Activated T-cell treated with anti-CD3 and anti-CD28 coated beads, Interleukin-2, amount 50 U/mL, for 48 hours (primary cell): Measurements from ENCODE around the gene GABPB1.

Source experiments
- DNase-seq, 2 experiments: peaks; one replicate each; pipeline ENCODE4 v3.0.0-alpha.2; 2020

The GABPB1 gene

DNA sequence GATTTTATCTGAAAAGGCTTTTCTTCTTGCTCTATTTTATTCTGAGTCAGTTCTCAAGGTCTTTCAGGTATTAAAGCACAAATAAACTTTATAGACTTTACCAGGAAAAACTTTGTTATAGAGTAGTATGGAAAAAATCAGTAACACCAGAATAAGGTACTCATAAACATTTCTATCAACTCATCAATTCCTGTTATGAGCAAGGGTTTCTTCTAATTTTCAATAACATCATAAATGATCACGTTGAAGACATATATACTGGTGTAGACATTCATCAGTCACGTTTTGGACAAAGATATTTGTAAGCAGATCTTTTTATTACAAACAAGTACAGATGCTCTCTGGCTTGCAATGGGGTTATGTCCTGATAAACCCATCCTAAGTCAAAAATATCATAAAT, 79.9 kb downstream of the GABPB1 start:
- no peak for DNase-seq

DNA sequence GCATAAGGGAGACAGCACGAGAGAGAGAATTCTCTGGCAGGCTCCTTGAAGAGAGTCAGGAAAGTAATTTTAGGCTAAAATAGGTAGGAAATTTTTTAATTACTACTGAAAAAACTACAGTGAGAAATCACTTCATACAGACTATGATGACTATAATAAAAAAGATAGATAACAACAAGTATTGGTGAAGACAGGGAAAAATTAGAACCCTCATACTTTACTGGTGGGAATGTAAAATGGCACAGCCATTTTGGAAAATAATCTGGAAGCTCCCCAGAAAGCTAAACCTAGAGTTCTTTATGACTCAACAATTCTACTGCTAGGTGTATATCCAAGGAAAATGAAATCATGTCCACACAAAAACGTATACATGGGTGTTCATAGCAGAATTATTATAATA, 87.4 kb downstream of the GABPB1 start:
- no peak for DNase-seq

DNA sequence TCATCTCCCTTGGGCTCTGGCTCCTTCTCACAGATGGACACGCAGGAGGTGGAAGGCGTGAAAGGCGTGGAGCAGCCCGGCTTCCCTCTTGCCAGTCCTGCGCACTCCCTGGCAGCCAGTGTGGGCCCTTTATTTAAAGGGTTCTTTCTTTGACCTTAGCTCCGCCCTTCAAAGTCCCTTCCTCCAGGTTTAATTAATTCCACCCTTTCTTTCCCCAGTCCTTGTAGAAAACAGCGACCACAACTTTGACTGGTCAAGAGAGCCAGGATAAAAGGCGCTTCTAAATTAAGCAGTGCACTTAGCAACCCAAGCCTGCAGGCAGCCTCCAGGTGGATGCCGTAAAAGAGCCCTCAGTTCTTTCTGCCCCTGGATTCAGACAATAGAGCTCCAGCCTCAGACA, 89.4 kb downstream of the GABPB1 start, which contains the start of gene HDC:
Gene HDC (minus strand): TSS at position 107 of the 400 bp plus-strand sequence. CDS start 103 bp downstream, at position 4.
- DNase-seq = no peak

DNA sequence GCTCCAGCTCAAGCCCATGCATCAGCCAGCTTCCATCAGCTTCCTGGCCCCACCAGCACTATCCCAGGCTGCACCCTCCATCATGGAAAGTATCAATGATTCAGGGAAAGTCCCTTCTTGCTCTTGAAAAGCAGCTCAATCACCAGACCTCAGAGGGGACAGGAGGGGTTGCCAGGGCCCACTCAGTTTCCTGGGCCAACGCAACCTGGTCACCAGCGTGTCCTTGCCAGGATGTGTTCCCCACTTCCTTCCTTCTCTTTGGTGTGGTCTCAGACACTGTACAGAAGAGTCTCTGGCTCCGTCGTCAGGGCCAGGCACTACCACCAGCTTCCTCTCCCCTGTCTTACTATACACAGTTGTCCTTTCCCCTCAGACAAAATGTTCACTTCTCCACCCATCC, 92.5 kb downstream of the GABPB1 start:
- DNase-seq = peak; percentile 66 to 70

DNA sequence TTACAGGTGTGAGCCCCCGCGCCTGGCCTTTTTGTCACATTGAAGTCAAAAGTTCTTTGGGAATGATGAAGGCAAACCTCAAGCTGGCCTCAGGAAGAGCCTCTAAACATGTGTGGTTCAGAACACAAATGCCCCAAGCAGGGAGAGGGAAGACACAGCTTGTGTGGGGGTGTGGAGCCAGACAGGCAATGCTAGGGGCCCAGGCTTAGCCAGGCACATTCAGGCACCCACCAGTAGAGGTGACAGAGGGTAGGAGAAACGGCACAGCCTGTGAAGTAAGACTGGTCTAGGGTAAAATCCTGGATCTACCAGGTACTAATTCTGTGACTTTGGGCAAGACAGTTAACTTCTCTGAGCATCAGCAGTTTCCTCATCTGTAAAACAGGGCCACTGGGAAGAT, 93.0 kb downstream of the GABPB1 start:
- DNase-seq = peak; percentile 42 to 43

DNA sequence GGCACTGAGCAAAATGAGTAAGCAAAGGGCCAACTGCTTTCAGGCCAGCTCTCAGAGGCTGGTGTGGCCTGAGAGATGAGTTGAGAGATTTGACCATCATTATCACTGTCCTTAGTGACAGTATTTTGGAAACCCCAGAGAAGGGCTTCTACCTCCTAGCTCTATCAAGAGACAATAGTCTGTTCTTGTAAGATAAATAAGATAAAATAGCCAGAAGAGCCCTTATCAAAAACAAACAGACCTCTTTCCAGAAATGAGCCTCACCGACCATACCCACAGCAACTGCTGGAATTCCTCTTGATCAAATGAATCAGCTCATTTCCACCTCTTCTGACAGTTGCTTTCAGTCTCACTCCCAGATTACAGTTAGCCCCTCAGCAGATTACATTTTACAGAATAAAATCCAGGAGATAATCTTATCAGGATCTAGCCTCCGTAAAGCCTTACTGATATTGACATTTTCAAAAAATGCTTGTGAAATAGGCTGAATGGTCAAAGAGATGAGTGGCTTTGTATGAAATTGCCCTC, 94.0 kb downstream of the GABPB1 start:
- DNase-seq = no peak

DNA sequence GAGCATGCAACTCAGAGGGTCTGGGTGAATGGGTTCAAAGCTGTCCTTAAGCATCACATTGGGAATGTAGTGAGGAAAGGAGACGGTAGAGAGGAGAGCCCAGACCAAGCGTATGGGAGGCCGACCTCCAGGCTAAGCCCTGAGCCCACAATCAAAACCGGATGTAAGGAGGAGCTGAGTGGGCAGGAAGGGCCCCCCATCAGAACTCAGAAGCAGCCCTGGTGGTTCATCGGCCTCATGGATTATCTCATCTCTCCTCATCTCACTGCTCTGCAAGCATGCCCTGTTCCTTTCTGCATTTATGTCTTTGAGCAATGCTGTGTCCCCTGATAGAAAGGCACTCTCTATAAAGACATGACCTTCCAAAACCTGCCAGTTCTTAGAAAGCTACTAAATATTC, 95.7 kb downstream of the GABPB1 start:
- no peak for DNase-seq

DNA sequence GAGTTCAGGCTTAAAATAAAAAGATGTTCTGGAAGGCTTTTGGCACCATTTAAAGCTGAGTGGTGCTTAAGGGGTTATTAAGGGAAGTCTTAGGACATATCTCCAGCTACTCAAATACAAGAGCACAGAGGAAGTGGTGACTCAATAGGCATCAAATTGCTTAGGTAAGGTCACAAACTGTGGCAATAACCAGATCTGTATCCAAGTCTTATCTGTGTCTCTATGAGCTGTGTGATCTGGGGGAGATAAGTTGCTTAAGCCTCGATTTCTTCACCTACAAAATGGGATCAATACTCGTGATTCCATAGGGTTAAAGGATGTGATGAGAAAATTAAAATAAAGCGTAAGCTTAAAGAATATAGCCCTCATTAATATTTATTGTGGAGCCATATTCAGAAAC, 97.1 kb downstream of the GABPB1 start:
- no peak for DNase-seq

DNA sequence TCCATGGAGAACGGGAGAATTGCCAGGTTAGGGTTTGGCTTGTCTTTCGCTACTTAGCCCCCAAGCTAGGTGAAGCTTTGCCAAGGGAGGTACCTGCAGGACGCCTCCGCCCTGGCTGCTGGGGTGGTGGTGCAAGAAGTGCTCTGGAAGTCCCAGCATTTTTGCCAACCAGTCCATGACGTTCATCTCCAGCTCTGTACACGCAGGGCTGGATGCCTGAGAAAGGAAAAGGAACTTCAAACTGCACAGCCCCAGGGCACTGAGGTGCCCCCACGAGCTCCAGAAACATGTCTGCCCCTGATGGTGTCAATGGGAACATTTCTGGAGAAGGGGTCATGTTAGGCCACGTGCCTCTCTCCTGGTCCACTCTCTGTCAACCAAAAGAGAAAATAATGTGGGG, 97.7 kb downstream of the GABPB1 start:
- no peak for DNase-seq

DNA sequence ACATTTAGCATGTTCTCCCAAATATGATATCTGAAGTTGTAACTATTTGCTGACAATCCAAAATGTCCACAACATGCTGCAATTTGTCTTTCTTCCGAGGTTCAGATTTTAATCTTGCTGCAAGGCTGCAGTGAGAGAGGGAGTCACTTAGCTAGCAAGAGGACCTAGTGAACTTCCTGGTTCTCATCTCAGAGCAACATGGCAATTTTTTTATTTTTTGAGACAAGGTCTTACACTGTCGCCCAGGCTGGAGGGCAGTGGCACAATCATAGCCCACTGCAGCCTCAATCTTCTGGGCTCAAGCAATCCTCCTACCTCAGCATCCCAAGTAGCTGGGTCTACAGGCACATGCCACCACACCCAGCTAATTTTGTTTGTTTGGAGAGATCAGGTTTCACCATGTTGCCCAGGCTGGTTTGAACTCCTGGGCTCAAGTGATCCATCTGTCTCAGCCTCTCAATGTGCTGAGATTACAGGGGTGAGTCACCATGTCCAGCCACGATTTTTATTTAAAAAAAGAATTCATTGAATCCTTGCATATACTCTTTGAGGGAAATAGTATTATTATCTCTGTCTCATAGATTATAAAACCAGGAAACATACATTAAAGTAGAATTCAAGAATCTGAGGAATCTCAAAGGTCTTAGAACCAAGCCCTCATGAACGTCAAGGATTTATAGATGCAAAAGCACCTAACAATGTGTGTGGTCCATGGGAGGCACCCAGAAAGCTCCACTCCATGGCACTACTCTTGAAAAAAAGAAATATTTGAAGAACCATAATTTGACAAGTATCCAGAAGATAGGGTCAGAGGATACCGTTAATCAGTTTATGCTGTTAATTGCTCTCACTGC, 98.6 kb downstream of the GABPB1 start:
- DNase-seq = no peak

DNA sequence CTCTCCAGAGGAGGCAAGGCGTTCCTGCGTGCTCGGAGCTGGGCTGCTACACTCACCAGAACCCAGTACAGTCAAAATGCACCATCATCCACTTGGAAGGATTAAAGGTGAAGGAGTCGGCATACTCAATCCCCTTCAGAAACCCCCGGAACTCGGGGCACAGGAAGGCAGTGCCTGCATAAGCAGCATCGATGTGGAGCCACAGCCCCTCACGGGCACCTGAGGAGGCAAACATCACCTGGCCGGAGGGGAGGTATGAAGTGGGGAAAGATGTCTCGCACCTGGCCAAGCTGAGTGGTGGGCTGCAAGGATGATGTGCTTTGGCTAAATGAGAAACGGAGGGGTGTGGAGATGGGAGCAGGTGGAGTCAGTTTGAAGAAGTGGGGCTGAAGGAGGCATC, 102.4 kb downstream of the GABPB1 start:
- no peak for DNase-seq

DNA sequence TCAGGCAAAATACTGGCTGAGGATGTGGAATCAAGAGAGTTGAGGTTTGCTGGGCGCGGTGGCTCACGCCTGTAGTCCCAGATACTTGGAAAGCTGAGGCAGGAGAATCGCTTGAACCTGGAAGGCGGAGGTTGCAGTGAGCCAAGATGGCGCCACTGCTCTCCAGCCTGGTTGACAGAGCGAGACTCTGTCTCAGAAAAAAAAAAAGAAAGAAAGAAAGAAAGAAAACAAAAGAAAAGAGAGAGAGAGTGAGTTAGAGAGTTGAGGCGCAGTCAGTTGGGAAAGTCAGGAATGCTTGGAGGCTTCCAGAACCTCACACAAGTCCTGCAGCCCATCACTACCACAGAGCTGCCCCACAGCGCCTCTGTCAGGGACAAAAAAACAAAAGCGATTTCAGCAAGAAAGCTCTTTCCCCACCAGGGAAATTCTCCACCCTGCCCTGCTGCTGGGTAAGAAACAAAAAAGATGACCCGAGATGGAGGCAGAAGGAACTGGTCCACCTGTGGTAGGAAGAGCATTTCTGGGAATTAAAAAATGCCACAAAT, 103.3 kb downstream of the GABPB1 start:
- no peak for DNase-seq

DNA sequence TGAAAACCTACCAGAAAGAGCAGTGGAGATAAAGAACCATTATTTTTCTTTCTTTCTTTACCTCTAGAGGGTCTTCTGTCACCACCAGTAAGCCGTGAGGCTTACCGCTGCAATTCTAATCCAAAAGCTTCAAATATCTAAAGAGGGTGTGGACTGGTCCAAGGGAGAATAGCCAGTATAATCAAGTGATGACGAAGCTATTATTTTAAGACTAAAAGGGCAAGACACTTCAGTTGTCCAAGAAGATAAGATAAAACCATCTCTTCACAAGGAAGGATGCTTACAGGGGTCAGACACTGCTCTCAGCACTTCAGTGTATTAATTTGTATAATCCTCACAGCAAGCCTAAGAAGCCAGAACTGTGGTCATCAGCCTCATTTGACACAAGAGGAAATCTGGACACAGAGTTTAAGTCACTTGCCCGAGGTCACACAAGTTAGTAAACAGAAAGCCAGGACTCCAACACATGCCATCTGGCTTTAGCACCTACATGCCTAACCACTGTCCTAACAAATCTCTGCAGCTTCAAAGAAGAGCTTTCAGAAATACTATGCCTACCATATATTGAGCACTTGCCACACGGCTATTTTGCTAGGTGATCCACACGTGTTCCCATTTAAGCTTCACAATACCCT, 104.1 kb downstream of the GABPB1 start:
- DNase-seq = no peak

DNA sequence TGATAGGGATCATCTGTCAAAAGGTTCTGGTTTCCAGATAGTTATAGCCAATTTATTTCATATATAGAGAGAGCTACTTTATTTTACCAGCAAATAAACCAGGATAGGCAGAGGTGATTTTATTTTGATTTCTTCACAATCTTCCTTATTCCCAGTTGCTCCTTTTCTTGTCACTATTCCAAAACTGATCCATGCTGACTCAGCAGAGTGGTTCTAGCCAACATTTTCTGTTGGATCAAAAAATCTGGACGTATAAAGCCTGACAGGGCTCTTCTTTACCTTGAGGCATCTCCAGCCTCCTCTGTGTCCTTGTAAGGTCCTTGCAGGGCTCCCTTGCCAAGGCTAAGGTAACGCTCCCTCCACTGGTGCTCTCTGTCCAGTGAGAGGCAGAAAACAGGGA, 105.3 kb downstream of the GABPB1 start:
- DNase-seq = no peak

DNA sequence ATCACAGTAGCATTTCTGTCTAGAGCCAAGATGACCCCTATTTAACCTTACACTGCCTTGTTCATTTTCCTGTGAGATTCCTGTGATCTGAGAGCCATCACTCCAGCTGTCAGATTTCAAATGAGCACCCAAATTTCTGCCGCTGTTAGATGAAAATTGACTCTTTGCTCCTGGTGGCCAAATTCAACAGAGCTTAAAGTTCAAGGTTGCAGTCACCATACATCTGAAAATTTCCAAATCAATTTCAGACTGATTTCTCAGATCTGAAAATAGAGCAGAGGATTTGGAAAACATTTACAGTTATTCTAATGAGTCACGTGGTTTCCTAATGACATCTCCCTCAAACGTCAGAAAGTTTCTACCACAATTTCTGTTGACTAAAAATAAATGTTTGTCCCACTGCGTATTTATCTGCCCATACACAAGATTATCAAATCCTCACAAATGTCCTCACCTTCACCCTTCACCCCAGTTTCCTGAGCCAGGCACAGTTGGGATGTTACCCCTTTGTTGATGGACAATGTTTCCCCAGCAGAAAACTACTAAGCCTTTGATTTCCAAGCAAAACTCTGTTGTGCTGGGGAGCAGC, 105.9 kb downstream of the GABPB1 start:
- no peak for DNase-seq

DNA sequence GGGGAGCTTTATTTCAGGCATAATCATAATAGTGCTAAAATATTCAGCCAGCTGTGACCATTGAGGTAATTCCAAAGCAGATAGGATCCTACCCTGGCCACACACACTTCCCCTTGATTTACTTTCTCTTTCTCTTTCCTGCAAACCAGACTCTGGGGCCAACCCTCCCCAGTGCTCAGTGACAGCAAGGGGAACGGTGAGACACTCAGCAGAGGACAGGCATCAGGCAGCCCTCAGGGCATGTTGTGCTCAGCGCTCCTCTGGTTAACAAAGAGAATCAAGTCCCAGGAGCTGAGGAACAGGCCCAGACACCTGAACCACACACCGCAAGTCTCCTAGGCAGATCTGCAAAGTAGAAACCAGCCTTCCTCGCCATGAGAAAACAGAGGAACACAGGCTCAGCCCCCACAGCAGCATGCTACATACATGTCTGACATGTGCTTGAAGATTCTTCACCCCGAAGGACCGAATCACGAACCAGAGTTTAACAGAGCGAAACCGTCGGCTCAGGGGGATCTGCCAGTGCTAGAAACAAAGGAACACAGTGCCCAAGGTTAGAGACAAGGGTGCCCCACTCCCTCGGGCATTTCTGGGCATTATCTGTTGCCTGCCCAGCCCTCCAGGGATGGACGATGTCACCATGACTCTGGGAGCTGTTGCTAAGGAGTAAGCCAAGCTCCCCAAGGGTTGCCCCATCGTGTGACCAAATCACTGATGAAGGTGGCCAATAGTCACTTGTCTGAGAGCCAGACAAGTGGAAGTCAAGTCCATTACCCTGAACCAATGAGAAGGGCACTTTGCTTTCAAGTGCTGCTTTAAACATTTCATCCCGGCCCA, 107.0 kb downstream of the GABPB1 start:
- no peak for DNase-seq

DNA sequence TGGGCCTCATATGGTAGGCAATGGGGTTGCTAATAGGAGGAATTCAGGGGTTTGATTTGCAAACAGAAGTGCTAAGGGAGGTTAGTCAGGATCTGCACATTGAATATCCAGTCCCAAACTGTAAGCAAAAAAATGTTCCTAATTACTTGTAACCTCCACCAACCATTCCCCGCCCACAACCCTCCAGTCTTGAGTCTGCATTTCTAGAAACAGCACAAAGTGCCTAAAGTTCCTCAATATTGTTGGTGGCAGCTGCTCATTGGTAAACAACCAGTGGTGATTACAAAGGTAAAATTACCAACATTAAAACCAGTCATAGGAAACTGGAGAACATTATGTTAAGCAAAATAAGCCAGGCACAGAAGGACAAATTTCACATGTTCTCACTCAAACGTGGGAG, 108.4 kb downstream of the GABPB1 start:
- no peak for DNase-seq

DNA sequence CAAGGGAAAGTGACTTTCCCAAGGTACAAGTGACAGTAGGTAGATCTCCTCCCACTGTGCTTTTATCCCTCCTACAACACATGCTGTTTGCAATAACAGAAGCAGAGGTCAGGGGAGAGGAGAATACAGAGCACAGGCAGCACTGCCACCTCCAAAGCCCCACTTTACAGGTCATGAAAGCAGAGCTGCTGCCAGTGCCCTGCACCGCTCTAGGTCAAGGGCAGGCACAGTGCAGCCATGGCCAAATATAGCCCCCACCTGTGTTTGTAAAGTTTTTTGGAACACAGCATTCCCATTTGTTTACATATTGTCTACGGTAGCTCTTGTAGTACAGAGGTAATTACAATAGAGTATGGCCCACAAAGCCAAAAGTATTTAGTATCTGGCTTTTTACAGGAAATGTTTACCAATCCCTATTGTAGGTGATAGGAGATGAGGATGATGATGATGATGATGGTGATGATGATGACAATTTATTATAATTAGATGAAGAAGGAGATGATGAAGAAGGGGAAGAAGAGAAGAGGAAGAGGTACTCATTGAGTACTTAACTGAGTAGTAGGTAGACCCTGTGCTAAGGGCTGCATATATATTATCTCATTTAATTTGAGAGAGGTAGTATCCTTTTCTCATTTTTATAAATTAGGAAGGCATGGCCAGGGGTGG, 109.9 kb downstream of the GABPB1 start:
- no peak for DNase-seq

DNA sequence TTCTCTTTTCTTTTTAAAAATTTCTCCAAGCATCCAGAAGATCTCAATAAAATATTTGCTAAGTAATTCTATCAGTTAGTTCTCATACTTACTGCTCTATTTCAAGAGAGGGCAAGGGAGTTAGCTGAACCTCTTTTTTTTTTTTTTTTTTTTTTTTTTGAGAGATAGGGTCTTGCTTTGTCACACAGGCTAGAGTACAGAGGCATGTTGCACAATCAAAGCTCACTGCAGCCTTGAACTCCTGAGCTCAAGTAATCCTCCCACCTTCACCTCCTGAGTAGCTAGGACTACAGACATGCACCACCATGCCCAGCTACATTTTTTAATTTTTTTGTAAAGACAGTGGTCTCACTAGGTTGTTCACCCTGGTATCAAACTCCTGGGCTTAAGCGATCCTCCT, 110.8 kb downstream of the GABPB1 start:
- no peak for DNase-seq

DNA sequence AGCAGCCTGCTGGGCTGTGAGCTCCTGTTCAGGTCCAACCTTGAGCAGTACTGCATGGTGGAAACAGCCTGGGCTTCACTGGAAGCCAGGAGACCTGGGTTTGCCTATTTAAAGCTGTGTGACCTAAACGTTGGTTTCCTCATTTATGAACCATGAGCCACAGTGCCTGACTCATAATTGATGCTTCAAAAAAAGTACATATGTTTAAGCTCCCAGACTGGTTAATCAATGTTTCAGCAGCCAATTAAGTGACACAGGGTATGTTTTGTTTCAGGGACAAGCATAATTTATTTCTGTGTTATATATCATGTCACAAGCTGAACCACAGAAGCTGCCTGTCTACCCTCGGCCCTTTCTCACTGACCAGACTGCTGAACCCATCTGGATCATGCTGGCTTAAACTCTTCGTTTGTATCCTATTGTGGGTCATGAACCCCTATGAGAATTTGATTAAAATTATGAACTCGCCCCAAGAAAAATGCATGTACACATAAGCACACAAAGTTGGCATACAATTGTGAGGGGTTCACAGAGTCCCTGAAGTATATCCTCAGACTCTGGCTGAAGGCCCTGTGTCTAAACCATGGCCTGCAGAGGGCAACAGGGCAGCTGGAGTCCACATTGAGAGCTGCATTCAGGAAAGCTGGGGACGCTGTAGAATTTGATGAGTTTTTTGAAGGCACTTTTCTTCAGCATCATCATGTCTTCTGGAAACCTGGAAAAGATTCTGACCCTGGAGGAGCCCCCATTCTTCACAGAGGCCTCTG, 113.1 kb downstream of the GABPB1 start:
- DNase-seq = no peak

DNA sequence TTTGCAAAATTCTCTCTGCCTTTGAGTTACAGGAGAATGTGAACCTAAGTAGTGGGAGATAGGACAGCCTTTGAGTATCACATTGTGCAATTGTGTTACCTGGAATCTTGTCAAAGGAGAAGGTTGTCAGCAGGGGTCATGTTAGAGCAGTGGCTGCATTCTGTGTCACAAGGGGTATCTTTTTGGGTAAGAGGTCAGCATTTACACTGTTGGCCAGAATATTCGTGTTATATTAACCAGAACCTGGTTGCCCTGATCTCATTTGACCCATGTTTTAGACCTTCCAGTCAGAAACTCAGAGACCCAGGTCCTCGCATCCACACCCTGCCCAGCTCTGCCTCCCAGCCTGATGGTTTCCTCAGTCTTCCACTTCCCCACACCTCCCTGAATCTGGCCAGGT, 116.7 kb downstream of the GABPB1 start:
- DNase-seq = no peak
